ENCODE measurements around the gene CAMK1D.

DNA sequence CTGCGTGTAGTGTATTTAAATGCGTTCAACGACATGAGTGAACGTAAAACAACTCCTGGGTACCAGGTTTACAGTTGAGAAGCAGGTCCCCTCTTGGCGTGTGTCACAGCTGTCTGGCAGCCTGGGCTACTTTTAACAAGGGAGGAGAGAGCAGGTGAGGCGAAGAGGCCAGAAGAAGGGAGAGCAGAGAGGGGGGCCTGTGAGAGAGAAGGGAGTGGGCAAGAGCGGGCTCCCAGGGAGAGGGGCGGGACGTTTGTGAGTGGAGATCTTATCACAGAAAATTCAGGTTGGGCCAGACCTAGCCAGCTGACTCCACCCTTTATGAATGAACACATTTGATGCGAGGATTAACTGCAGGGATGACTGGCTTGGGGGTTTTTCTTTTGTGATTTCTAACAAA, 154.0 kb downstream of the CAMK1D start:
- TF ChIP-seq POLR2A (IDR thresholded peaks at IDR 0.05) (no peak), POLR2AphosphoS5 (IDR thresholded peaks at IDR 0.05) (no peak), EP300 (IDR thresholded peaks at IDR 0.05; ENCODE audit: low read depth) (no peak)
- TF ChIP-seq, protein P1, sequence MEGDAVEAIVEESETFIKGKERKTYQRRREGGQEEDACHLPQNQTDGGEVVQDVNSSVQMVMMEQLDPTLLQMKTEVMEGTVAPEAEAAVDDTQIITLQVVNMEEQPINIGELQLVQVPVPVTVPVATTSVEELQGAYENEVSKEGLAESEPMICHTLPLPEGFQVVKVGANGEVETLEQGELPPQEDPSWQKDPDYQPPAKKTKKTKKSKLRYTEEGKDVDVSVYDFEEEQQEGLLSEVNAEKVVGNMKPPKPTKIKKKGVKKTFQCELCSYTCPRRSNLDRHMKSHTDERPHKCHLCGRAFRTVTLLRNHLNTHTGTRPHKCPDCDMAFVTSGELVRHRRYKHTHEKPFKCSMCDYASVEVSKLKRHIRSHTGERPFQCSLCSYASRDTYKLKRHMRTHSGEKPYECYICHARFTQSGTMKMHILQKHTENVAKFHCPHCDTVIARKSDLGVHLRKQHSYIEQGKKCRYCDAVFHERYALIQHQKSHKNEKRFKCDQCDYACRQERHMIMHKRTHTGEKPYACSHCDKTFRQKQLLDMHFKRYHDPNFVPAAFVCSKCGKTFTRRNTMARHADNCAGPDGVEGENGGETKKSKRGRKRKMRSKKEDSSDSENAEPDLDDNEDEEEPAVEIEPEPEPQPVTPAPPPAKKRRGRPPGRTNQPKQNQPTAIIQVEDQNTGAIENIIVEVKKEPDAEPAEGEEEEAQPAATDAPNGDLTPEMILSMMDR (IDR thresholded peaks at IDR 0.05): no peak
